GM18868 (cell line): Measurements from ENCODE around the gene SPIN1.

Experiments
- ATAC-seq: cut with Tn5 transposase; IDR thresholded peaks from one replicate; pipeline ENCODE4 v1.9.1; 2021; ENCODE audit warnings: mild to moderate bottlenecking, moderate library complexity; ENCODE audit not compliant: unreplicated experiment

SPIN1 gene

GRCh38 chr9:88488166-88488565 lies 99.9 kb downstream of the SPIN1 start:
- no peak for ATAC-seq

- no peak for ATAC-seq
Observed at GRCh38 chr9:88494983-88495721, 106.9 kb downstream of the SPIN1 start.

- ATAC-seq = no peak
Observed at GRCh38 chr9:88497224-88497623, 109.0 kb downstream of the SPIN1 start.

GRCh38 chr9:88498880-88499279 lies 110.6 kb downstream of the SPIN1 start:
- no peak for ATAC-seq

GRCh38 chr9:88501086-88501485 lies 112.8 kb downstream of the SPIN1 start:
- no peak for ATAC-seq

GRCh38 chr9:88502552-88503034 lies 114.3 kb downstream of the SPIN1 start:
- ATAC-seq = no peak

GRCh38 chr9:88503081-88503844 lies 115.0 kb downstream of the SPIN1 start:
- ATAC-seq = no peak

GRCh38 chr9:88503845-88504764 lies 115.9 kb downstream of the SPIN1 start:
- no peak for ATAC-seq

- no peak for ATAC-seq
Observed at GRCh38 chr9:88508326-88508725, 120.1 kb downstream of the SPIN1 start.

GRCh38 chr9:88511906-88512305 lies 123.7 kb downstream of the SPIN1 start:
- no peak for ATAC-seq

- no peak for ATAC-seq
Observed at GRCh38 chr9:88514247-88514646, 126.0 kb downstream of the SPIN1 start.

- no peak for ATAC-seq
Observed at GRCh38 chr9:88521308-88521707, 133.1 kb downstream of the SPIN1 start.

- ATAC-seq = no peak
Observed at GRCh38 chr9:88522360-88522759, 134.1 kb downstream of the SPIN1 start.

- no peak for ATAC-seq
Observed at GRCh38 chr9:88523056-88523455, 134.8 kb downstream of the SPIN1 start.

- ATAC-seq = no peak
Observed at GRCh38 chr9:88524911-88525310, 136.7 kb downstream of the SPIN1 start.

- no peak for ATAC-seq
Observed at GRCh38 chr9:88527618-88528017, 139.4 kb downstream of the SPIN1 start.
